Ovary (tissue), 3 donors: ENCODE measurements around the gene CHD2.

Source experiments
- CTCF ChIP-seq, 3 donors: fragments of 450-650 bp in 2 of 3; fragments of 200-600 bp in 1 of 3; IDR thresholded peaks; one replicate each; pipeline versions ENCODE4 v1.5.1 to v1.8.0; 2016 to 2022; ENCODE audit warnings: antibody characterized with exemption in 3 of 3, mild to moderate bottlenecking in 1 of 3
- EP300 ChIP-seq: sonication (generic); formaldehyde crosslinking; IDR thresholded peaks from one replicate; pipeline ENCODE4 v1.6.1; 2017; ENCODE audit warnings: antibody characterized with exemption
- donor health status: DM: no; HTN: no; CAD: no.

- no peak for TF ChIP-seq CTCF (IDR thresholded peaks at IDR 0.05)
- TF ChIP-seq EP300, result no peak
Observed at GRCh38 chr15:92936693-92937092, 36.6 kb downstream of the CHD2 start.
